Kidney epithelial cell (primary cell): ENCODE measurements around the gene MBNL1. TPM values are rescaled to one million over a fixed set of nuclear protein-coding genes. Genes with fewer than 3 reads are reported as not detected.

Experiments used
- DNase-seq: peaks from one replicate; pipeline ENCODE4 v3.0.0-alpha.2; 2010; ENCODE audit warnings: low read depth
- H3K27me3 ChIP-seq: 2 replicates; pipeline ENCODE4 v1.6.0; 2011; ENCODE audit warnings: low read length; ENCODE audit not compliant: control insufficient read depth, insufficient read depth
- H3K36me3 ChIP-seq: 2 replicates; pipeline ENCODE4 v1.5.1; 2011; ENCODE audit warnings: low read length; ENCODE audit not compliant: control insufficient read depth, insufficient read depth
- H3K4me3 ChIP-seq: 2 replicates; pipeline ENCODE4 v1.5.1; 2011; ENCODE audit warnings: low read depth, mild to moderate bottlenecking, control low read depth, low read length
- CTCF ChIP-seq: IDR thresholded peaks from 2 replicates; pipeline ENCODE4 v1.5.1; 2011; ENCODE audit warnings: mild to moderate bottlenecking, moderate library complexity, low read length, control low read depth, inconsistent platforms; ENCODE audit not compliant: insufficient read depth, poor library complexity, severe bottlenecking
- total RNA-seq: library from RNA; depleted of rRNA; stranded (reverse); fragments of >200 nt; gene quantifications from 2 replicates; pipeline ENCODE4 v1.2.3, GENCODE V29; 2015

Gene MBNL1
- total RNA-seq, 1 donor from 2014 or later = 47.5 TPM

- DNase-seq = no peak
- no peaks in the 10 kb centered on the region for H3K27me3 ChIP-seq
- no peaks in the 10 kb centered on the region for H3K36me3 ChIP-seq
- no peak for TF ChIP-seq CTCF
- no peak overlapping the region for H3K4me3 ChIP-seq
Observed at GRCh38 chr3:152399374-152399773, 130.6 kb downstream of the MBNL1 start.

- TF ChIP-seq CTCF = no peak
- Histone ChIP-seq H3K27me3 (no peaks in the 10 kb centered on the region), H3K4me3 (no peak overlapping the region), H3K36me3 (no peaks in the 10 kb centered on the region)
- no peak for DNase-seq
Observed at GRCh38 chr3:152400887-152401286, 132.2 kb downstream of the MBNL1 start.

GRCh38 chr3:152402695-152403451 lies 134.1 kb downstream of the MBNL1 start:
- no peak for TF ChIP-seq CTCF
- no peak for DNase-seq
- H3K4me3 ChIP-seq = no peak overlapping the region
- no peaks in the 10 kb centered on the region for H3K27me3 ChIP-seq
- H3K36me3 ChIP-seq = no peaks in the 10 kb centered on the region

GRCh38 chr3:152403632-152404066 lies 134.9 kb downstream of the MBNL1 start:
- H3K4me3 ChIP-seq = no peak overlapping the region
- no peak for DNase-seq
- TF ChIP-seq CTCF = no peak
- H3K27me3 ChIP-seq = no peaks in the 10 kb centered on the region
- no peaks in the 10 kb centered on the region for H3K36me3 ChIP-seq

- H3K36me3 ChIP-seq = no peaks in the 10 kb centered on the region
- no peak for DNase-seq
Observed at GRCh38 chr3:152404976-152405375, 136.2 kb downstream of the MBNL1 start.

More at GRCh38 chr3:152404976-152405375, 136.2 kb downstream of the MBNL1 start:
- Histone ChIP-seq H3K27me3 (no peaks in the 10 kb centered on the region), H3K4me3 (no peak overlapping the region)
- no peak for TF ChIP-seq CTCF
